Posterior vena cava (tissue), 2 donors: ENCODE measurements around the gene MACROH2A1. TPM values are rescaled to one million over a fixed set of nuclear protein-coding genes. Genes with fewer than 3 reads are reported as not detected.

Source experiments
- total RNA-seq, 2 donors: library from RNA; stranded (reverse); fragmentation: NEBNext Ultra II Directional; extraction: Animal tissue kit (Norgen Biotek cat#: 25700); gene quantifications; one replicate each; pipeline ENCODE4 v1.2.1, GENCODE V29; 2021
- donor health status: DM: yes; HTN: yes; CAD: no.
- donor health status: DM: yes; HTN: yes; CAD: no.

The MACROH2A1 gene
- total RNA-seq, 2 donors from 2014 or later = 98.0 to 99.6 TPM

Other genes with a start within 250 kb of the MACROH2A1 start
- gene DCANP1, start 48.1 kb upstream of the MACROH2A1 start, total RNA-seq = not detected
- not detected for gene TIFAB, start 53.1 kb upstream of the MACROH2A1 start, total RNA-seq
- gene NEUROG1, start 136.7 kb upstream of the MACROH2A1 start, total RNA-seq = not detected
- gene CXCL14, start 179.8 kb upstream of the MACROH2A1 start, total RNA-seq = 10 to 100 TPM; 52.6 to 87.3 TPM